ENCODE results near the gene MOB3B.

DNA sequence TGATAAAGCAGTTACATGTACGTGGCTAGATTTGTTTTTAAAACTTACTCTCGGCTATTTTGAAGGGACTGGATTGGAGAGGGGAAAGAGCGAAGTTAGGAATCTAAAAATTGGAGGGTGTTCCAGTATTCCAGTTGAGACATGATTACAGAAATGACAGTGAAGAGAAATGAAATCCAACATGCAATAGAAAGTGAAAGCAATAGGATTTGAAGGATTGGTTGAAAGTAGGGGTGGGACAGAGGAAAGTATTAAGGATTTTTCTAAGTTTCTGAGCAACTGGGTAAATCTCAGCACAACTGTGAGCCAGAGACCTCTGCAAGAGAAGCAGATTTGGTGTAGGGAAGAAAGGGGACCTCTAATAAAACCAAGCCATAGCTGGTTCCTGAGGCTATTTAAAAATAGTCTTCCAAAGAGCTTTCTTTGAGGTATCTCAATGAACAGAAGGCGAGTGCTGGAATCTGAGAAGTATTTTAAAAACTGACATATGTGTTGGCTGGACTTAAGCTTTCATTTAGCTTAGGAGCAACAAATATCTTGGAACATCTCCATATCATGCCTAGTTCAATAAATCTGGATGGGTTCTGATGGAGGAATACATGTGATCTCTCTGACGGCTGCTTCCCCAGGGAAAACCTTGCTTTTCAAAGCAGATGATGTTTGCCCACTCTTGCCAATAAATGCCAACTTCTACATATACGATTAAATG, 115.9 kb downstream of the MOB3B start:
- TF ChIP-seq, protein P1, sequence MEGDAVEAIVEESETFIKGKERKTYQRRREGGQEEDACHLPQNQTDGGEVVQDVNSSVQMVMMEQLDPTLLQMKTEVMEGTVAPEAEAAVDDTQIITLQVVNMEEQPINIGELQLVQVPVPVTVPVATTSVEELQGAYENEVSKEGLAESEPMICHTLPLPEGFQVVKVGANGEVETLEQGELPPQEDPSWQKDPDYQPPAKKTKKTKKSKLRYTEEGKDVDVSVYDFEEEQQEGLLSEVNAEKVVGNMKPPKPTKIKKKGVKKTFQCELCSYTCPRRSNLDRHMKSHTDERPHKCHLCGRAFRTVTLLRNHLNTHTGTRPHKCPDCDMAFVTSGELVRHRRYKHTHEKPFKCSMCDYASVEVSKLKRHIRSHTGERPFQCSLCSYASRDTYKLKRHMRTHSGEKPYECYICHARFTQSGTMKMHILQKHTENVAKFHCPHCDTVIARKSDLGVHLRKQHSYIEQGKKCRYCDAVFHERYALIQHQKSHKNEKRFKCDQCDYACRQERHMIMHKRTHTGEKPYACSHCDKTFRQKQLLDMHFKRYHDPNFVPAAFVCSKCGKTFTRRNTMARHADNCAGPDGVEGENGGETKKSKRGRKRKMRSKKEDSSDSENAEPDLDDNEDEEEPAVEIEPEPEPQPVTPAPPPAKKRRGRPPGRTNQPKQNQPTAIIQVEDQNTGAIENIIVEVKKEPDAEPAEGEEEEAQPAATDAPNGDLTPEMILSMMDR (IDR thresholded peaks at IDR 0.05), result no peak
- TF ChIP-seq EP300 (IDR thresholded peaks at IDR 0.05) (no peak), POLR2A (IDR thresholded peaks at IDR 0.05) (no peak)
